CD14-positive monocyte (primary cell): ENCODE data around the gene CGRRF1. TPM values are rescaled to one million over a fixed set of nuclear protein-coding genes. Genes with fewer than 3 reads are reported as not detected.

ENCODE experiments used
- DNase-seq, 3 donors: peaks; one replicate each; pipeline ENCODE4 v3.0.0-alpha.2; 2011 to 2022
- H2AFZ ChIP-seq: 2 replicates; pipeline ENCODE4 v1.6.0; 2012; ENCODE audit warnings: mild to moderate bottlenecking, low read depth, low read length, inconsistent platforms; ENCODE audit not compliant: insufficient read depth, poor library complexity, severe bottlenecking
- H3K27ac ChIP-seq, 2 donors: 1 replicate in 1 of 2; 2 replicates in 1 of 2; pipeline ENCODE4 v1.5.1; 2012 to 2013; ENCODE audit warnings: low read length in 2 of 2, control low read depth in 1 of 2, inconsistent platforms in 1 of 2, low read depth in 1 of 2, mild to moderate bottlenecking in 1 of 2
- H3K27me3 ChIP-seq, 2 donors: one replicate each; pipeline versions ENCODE4 v1.6.0 to v1.6.1; 2011 to 2013; ENCODE audit warnings: low read length in 2 of 2; ENCODE audit not compliant: control insufficient read depth in 2 of 2, insufficient read depth in 2 of 2
- H3K36me3 ChIP-seq, 2 donors: replicated peaks in 1 of 2; 1 replicate in 1 of 2; 2 replicates in 1 of 2; pipeline versions ENCODE4 v1.5.1 to v1.6.1; 2012 to 2013; ENCODE audit warnings: low read length in 2 of 2, control low read depth in 1 of 2, inconsistent platforms in 1 of 2, mild to moderate bottlenecking in 1 of 2; ENCODE audit not compliant: insufficient read depth in 2 of 2, control insufficient read depth in 1 of 2
- H3K4me1 ChIP-seq, 2 donors: 1 replicate in 1 of 2; 2 replicates in 1 of 2; pipeline versions ENCODE4 v1.5.1 to v1.6.1; 2012 to 2013; ENCODE audit warnings: low read length in 2 of 2, control low read depth in 1 of 2, inconsistent platforms in 1 of 2, mild to moderate bottlenecking in 1 of 2, moderate library complexity in 1 of 2; ENCODE audit not compliant: insufficient read depth in 2 of 2, control insufficient read depth in 1 of 2
- H3K4me2 ChIP-seq: replicated peaks from 2 replicates; pipeline ENCODE3; 2012; ENCODE audit warnings: low read length, moderate library complexity, mild to moderate bottlenecking; ENCODE audit not compliant: poor library complexity, severe bottlenecking; ENCODE audit errors: extremely low read depth
- H3K4me3 ChIP-seq, 3 experiments: fragments of 200-600 bp in 1 of 3; sonication (generic) in 1 of 3; replicated peaks in 1 of 3; 1 replicate in 2 of 3; 2 replicates in 1 of 3; pipeline ENCODE4 v1.5.1; 2011 to 2013; ENCODE audit warnings: low read length in 3 of 3, mild to moderate bottlenecking in 3 of 3, control low read depth in 2 of 3, low read depth in 2 of 3, inconsistent platforms in 1 of 3, moderate library complexity in 1 of 3
- H3K79me2 ChIP-seq: 2 replicates; pipeline ENCODE4 v1.6.0; 2012; ENCODE audit warnings: mild to moderate bottlenecking, control low read depth, inconsistent platforms, low read length, moderate library complexity; ENCODE audit not compliant: insufficient read depth
- H3K9ac ChIP-seq: 2 replicates; pipeline ENCODE4 v1.6.0; 2017; ENCODE audit warnings: low read length, mild to moderate bottlenecking; ENCODE audit not compliant: insufficient read depth, poor library complexity, severe bottlenecking
- H3K9me3 ChIP-seq, 2 donors: replicated peaks in 1 of 2; 1 replicate in 1 of 2; 2 replicates in 1 of 2; pipeline versions ENCODE4 v1.5.1 to v1.6.1; 2012 to 2013; ENCODE audit warnings: low read length in 2 of 2, control low read depth in 1 of 2; ENCODE audit not compliant: control insufficient read depth in 1 of 2, insufficient read depth in 1 of 2
- H4K20me1 ChIP-seq: 2 replicates; pipeline ENCODE4 v1.6.0; 2012; ENCODE audit warnings: mild to moderate bottlenecking, low read length, control low read depth, moderate library complexity; ENCODE audit not compliant: insufficient read depth
- H3K27ac Mint-ChIP-seq, 7 donors: one replicate each; pipeline ENCODE4 v1.8.0; 2020; ENCODE audit warnings: mild to moderate bottlenecking in 7 of 7, mixed read lengths in 7 of 7, moderate library complexity in 6 of 7, inconsistent platforms in 2 of 7
- H3K27me3 Mint-ChIP-seq, 3 donors: one replicate each; pipeline ENCODE4 v1.8.0; 2021 to 2022; ENCODE audit warnings: low read depth in 3 of 3, mild to moderate bottlenecking in 3 of 3, mixed read lengths in 3 of 3, moderate library complexity in 3 of 3, inconsistent platforms in 1 of 3
- H3K36me3 Mint-ChIP-seq, 2 donors: one replicate each; pipeline ENCODE4 v1.8.0; 2020; ENCODE audit warnings: mixed read lengths in 2 of 2, inconsistent platforms in 1 of 2, mild to moderate bottlenecking in 1 of 2
- H3K4me1 Mint-ChIP-seq: one replicate; pipeline ENCODE4 v1.8.0; 2020; ENCODE audit warnings: mild to moderate bottlenecking, mixed read lengths
- H3K4me3 Mint-ChIP-seq, 2 donors: one replicate each; pipeline ENCODE4 v1.8.0; 2020; ENCODE audit warnings: mild to moderate bottlenecking in 2 of 2, mixed read lengths in 2 of 2, moderate library complexity in 1 of 2
- H3K9me3 Mint-ChIP-seq, 7 donors: one replicate each; pipeline ENCODE4 v1.8.0; 2020 to 2022; ENCODE audit warnings: mixed read lengths in 7 of 7, mild to moderate bottlenecking in 6 of 7, moderate library complexity in 6 of 7, inconsistent platforms in 2 of 7
- CTCF ChIP-seq: fragments of 200-600 bp; IDR thresholded peaks from one replicate; pipeline ENCODE4 v1.8.0; 2022; ENCODE audit warnings: antibody characterized with exemption, mild to moderate bottlenecking
- WGBS: methylation state at CpG from one replicate; pipeline ENCODE4 v1.1.5; 2013; ENCODE audit warnings: missing lambda C conversion rate; ENCODE audit not compliant: insufficient coverage; 5-methylcytosine and 5-hydroxymethylcytosine counted together
- intact Hi-C, 2 donors: fragments of 100-400 bp; cut with micrococcal nuclease; formaldehyde crosslinking; loops; one replicate each; pipeline versions ENCODE4 v1.15.0 to v1.15.1; 2023
- polyA plus RNA-seq, 3 donors: library from polyadenylated mRNA; depleted of rRNA in 1 of 3; unstranded in 2 of 3; stranded (reverse) in 1 of 3; fragments of 300-500 nt in 2 of 3; fragments of >200 nt in 1 of 3; fragmentation: Illumina TruSeq in 2 of 3; gene quantifications; 1 replicate in 2 of 3; 2 replicates in 1 of 3; pipeline ENCODE4 v1.2.3, GENCODE V29; 2012 to 2021

Gene CGRRF1
- polyA plus RNA-seq, 3 donors: 5.8 to 19.4 (median 18.6) TPM

GRCh38 chr14:54516709-54517108 lies 7.0 kb downstream of the CGRRF1 start:
- WGBS: no CpG with 5 or more reads among the region's 1 CpG
- intact Hi-C loops: no loop called here

GRCh38 chr14:54524410-54524809 lies 14.7 kb downstream of the CGRRF1 start:
- Histone ChIP-seq H4K20me1 (no peaks in the 10 kb centered on the region), H3K9me3 (no peaks in the 10 kb centered on the region), H3K4me3 (no peak overlapping the region), H3K4me2 (no peak overlapping the region), H3K79me2 (no peaks in the 10 kb centered on the region), H2AFZ (no peak overlapping the region), H3K27ac (no peak overlapping the region), H3K36me3 (peaks cover 36 to 60% of the 10 kb centered on the region in 2 donors), H3K27me3 (no peaks in the 10 kb centered on the region), H3K4me1 (no peaks in the 10 kb centered on the region), H3K9ac (no peak overlapping the region)
- Mint-ChIP-seq H3K27me3 (no peaks in the 10 kb centered on the region), H3K9me3 (no peaks in the 10 kb centered on the region), H3K4me3 (no peak overlapping the region), H3K4me1 (no peaks in the 10 kb centered on the region), H3K27ac (peak overlapping the region in 1 of 7 donors; percentile 61), H3K36me3 (peaks cover 43 to 48% of the 10 kb centered on the region in 2 donors)
- DNase-seq: no peak
- intact Hi-C loops: no loop called here
- WGBS: no CpG with 5 or more reads among the region's 4 CpGs
- no peak for TF ChIP-seq CTCF

More at GRCh38 chr14:54516709-54517108, 7.0 kb downstream of the CGRRF1 start:
- H3K27ac ChIP-seq: no peak overlapping the region
- H3K27me3 ChIP-seq: no peaks in the 10 kb centered on the region
- H3K9me3 Mint-ChIP-seq: peaks cover 8 to 25% (median 12%) of the 10 kb centered on the region in 7 donors
- no peak overlapping the region for H3K4me3 ChIP-seq
- TF ChIP-seq CTCF: no peak
- H3K27me3 Mint-ChIP-seq: peaks cover 0 to 2% (median 0%) of the 10 kb centered on the region in 3 donors
- no peak overlapping the region for H3K9ac ChIP-seq
- peaks cover 13% of the 10 kb centered on the region for H3K79me2 ChIP-seq
- peaks cover 14% of the 10 kb centered on the region for H3K4me1 Mint-ChIP-seq
- no peaks in the 10 kb centered on the region for H3K4me1 ChIP-seq
- no peak overlapping the region for H2AFZ ChIP-seq
- DNase-seq: no peak
- peaks cover 6% of the 10 kb centered on the region in 2 donors for H3K9me3 ChIP-seq
- peaks cover 32 to 37% of the 10 kb centered on the region in 2 donors for H3K36me3 Mint-ChIP-seq
- H3K4me3 Mint-ChIP-seq: no peak overlapping the region
- H3K36me3 ChIP-seq: peaks cover 3 to 7% of the 10 kb centered on the region in 2 donors
- peaks cover 4% of the 10 kb centered on the region for H4K20me1 ChIP-seq
- H3K4me2 ChIP-seq: no peak overlapping the region
- no peak overlapping the region for H3K27ac Mint-ChIP-seq
